GM12874 (cell line): ENCODE results near the gene AHCTF1.

Source experiments
- CTCF ChIP-seq: IDR thresholded peaks from 2 replicates; pipeline ENCODE4 v1.5.1; 2011; ENCODE audit warnings: low read depth, mild to moderate bottlenecking, control low read depth, low read length, moderate library complexity; ENCODE audit not compliant: insufficient read depth

AHCTF1 gene

GRCh38 chr1:246934765-246935164 is 3.0 kb upstream of the AHCTF1 start:
- no peak for TF ChIP-seq CTCF

- no peak for TF ChIP-seq CTCF
Observed at GRCh38 chr1:246933893-246934292, 2.1 kb upstream of the AHCTF1 start.

- TF ChIP-seq CTCF = no peak
Observed at GRCh38 chr1:246932366-246932700, 585 bp upstream of the AHCTF1 start.

GRCh38 chr1:246930830-246931548 is 759 bp downstream of the AHCTF1 start:
- TF ChIP-seq CTCF = no peak

- no peak for TF ChIP-seq CTCF
Observed at GRCh38 chr1:246925997-246926626, 5.6 kb downstream of the AHCTF1 start.

- no peak for TF ChIP-seq CTCF
Observed at GRCh38 chr1:246923900-246924299, 7.8 kb downstream of the AHCTF1 start.

GRCh38 chr1:246923482-246923881 is 8.3 kb downstream of the AHCTF1 start:
- TF ChIP-seq CTCF = no peak
